Glutamatergic neuron (in vitro differentiated cells): ENCODE results near the gene PTPRM. TPM values are rescaled to one million over a fixed set of nuclear protein-coding genes. Genes with fewer than 3 reads are reported as not detected.

Experiments used
- DNase-seq: peaks from one replicate; pipeline ENCODE4 v3.0.0; 2022
- H3K27ac Mint-ChIP-seq: one replicate; pipeline ENCODE4 v1.8.0; 2020; ENCODE audit warnings: mild to moderate bottlenecking, mixed read lengths, inconsistent platforms; ENCODE audit not compliant: unreplicated experiment
- H3K27me3 Mint-ChIP-seq: one replicate; pipeline ENCODE4 v1.8.0; 2020; ENCODE audit warnings: mild to moderate bottlenecking, moderate library complexity, mixed read lengths, inconsistent platforms; ENCODE audit not compliant: unreplicated experiment
- H3K36me3 Mint-ChIP-seq: one replicate; pipeline ENCODE4 v1.8.0; 2020; ENCODE audit warnings: mild to moderate bottlenecking, mixed read lengths, inconsistent platforms; ENCODE audit not compliant: unreplicated experiment
- H3K4me1 Mint-ChIP-seq: one replicate; pipeline ENCODE4 v1.8.0; 2020; ENCODE audit warnings: mild to moderate bottlenecking, low read depth, mixed read lengths, inconsistent platforms; ENCODE audit not compliant: unreplicated experiment
- H3K4me3 Mint-ChIP-seq: one replicate; pipeline ENCODE4 v1.8.0; 2020; ENCODE audit warnings: mild to moderate bottlenecking, mixed read lengths, inconsistent platforms; ENCODE audit not compliant: unreplicated experiment
- H3K9me3 Mint-ChIP-seq: one replicate; pipeline ENCODE4 v1.8.0; 2020; ENCODE audit warnings: mild to moderate bottlenecking, moderate library complexity, mixed read lengths, inconsistent platforms; ENCODE audit not compliant: unreplicated experiment
- total RNA-seq: library from RNA; stranded (reverse); fragmentation: NEBNext Ultra II Directional; extraction: Animal tissue kit (Norgen Biotek cat#: 25700); gene quantifications from one replicate; pipeline ENCODE4 v1.2.1, GENCODE V29; 2021; ENCODE audit not compliant: unreplicated experiment
- TF ChIP-seq, protein P1 (sequence below): fragments of 200-600 bp; sonication (generic); IDR thresholded peaks from one replicate; pipeline ENCODE4 v1.5.0; 2021; ENCODE audit not compliant: partially characterized antibody, unreplicated experiment

The PTPRM gene
- total RNA-seq, 1 donor from 2014 or later = 23.9 TPM

GRCh38 chr18:7623681-7624080, 56.6 kb downstream of the PTPRM start:
- TF ChIP-seq, protein P1, sequence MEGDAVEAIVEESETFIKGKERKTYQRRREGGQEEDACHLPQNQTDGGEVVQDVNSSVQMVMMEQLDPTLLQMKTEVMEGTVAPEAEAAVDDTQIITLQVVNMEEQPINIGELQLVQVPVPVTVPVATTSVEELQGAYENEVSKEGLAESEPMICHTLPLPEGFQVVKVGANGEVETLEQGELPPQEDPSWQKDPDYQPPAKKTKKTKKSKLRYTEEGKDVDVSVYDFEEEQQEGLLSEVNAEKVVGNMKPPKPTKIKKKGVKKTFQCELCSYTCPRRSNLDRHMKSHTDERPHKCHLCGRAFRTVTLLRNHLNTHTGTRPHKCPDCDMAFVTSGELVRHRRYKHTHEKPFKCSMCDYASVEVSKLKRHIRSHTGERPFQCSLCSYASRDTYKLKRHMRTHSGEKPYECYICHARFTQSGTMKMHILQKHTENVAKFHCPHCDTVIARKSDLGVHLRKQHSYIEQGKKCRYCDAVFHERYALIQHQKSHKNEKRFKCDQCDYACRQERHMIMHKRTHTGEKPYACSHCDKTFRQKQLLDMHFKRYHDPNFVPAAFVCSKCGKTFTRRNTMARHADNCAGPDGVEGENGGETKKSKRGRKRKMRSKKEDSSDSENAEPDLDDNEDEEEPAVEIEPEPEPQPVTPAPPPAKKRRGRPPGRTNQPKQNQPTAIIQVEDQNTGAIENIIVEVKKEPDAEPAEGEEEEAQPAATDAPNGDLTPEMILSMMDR = no peak
- no peak for DNase-seq
- H3K27ac Mint-ChIP-seq = no peak overlapping the region
- H3K9me3 Mint-ChIP-seq = no peaks in the 10 kb centered on the region
- no peak overlapping the region for H3K4me3 Mint-ChIP-seq
- peaks cover 12% of the 10 kb centered on the region for H3K4me1 Mint-ChIP-seq
- H3K36me3 Mint-ChIP-seq = no peaks in the 10 kb centered on the region
- H3K27me3 Mint-ChIP-seq = peaks cover 3% of the 10 kb centered on the region

- Mint-ChIP-seq H3K36me3 (no peaks in the 10 kb centered on the region), H3K9me3 (no peaks in the 10 kb centered on the region), H3K27me3 (peaks cover 3% of the 10 kb centered on the region), H3K4me3 (no peak overlapping the region), H3K27ac (no peak overlapping the region), H3K4me1 (peaks cover 3% of the 10 kb centered on the region)
- TF ChIP-seq, protein P1 = no peak
- no peak for DNase-seq
These were observed 57.6 kb downstream of the PTPRM start for GRCh38 chr18:7624697-7625096.

DNA sequence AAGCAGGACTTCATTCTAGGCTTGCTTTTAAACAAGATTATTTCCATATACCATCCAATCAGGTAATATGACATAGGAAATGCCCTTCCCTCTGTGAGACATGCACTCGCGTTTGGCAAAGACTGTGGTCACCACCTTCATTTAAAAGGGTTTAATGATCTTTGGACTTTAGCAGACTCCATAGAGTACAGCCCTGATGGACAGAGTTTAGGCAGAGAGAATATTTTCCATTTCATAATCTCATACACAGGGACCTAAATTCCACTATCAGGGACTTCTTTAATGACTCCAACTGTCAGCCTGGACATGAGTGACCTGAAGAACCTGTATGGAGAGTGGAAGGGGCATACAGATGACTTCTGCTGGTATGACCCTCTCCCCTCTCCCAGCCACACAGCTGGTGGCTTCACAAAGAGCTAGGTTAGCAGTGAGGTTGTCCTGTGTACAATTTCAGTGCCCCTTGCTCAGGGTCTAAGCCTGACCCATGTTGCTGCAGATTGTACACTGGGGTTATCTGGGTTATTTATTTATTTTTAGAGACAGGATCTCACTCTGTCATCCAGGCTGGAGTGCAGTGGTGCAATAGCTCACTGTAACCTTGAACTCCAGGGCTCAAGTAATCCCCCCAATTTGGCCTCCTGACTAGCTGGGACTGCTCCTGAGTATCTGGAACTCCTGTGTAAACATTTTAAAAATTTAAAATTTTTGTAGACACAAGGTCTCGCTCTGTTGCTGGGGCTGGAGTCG, 59.2 kb downstream of the PTPRM start:
- no peak overlapping the region for H3K4me3 Mint-ChIP-seq
- no peaks in the 10 kb centered on the region for H3K4me1 Mint-ChIP-seq
- peaks cover 3% of the 10 kb centered on the region for H3K27me3 Mint-ChIP-seq
- DNase-seq = no peak
- H3K9me3 Mint-ChIP-seq = no peaks in the 10 kb centered on the region
- TF ChIP-seq, protein P1 = no peak
- H3K36me3 Mint-ChIP-seq = no peaks in the 10 kb centered on the region
- no peak overlapping the region for H3K27ac Mint-ChIP-seq

- no peaks in the 10 kb centered on the region for H3K9me3 Mint-ChIP-seq
- H3K4me1 Mint-ChIP-seq = no peaks in the 10 kb centered on the region
- no peak overlapping the region for H3K27ac Mint-ChIP-seq
- H3K27me3 Mint-ChIP-seq = peaks cover 2% of the 10 kb centered on the region
- no peak overlapping the region for H3K4me3 Mint-ChIP-seq
- DNase-seq = no peak
- TF ChIP-seq, protein P1 = no peak
- no peaks in the 10 kb centered on the region for H3K36me3 Mint-ChIP-seq
These were observed 59.9 kb downstream of the PTPRM start for GRCh38 chr18:7626922-7627440.

- TF ChIP-seq, protein P1 = no peak
- no peaks in the 10 kb centered on the region for H3K4me1 Mint-ChIP-seq
- H3K27me3 Mint-ChIP-seq = peaks cover 2% of the 10 kb centered on the region
- H3K36me3 Mint-ChIP-seq = no peaks in the 10 kb centered on the region
- H3K9me3 Mint-ChIP-seq = no peaks in the 10 kb centered on the region
- H3K4me3 Mint-ChIP-seq = no peak overlapping the region
- DNase-seq = no peak
- no peak overlapping the region for H3K27ac Mint-ChIP-seq
These were observed 62.3 kb downstream of the PTPRM start for GRCh38 chr18:7629416-7629815.
